Superior temporal gyrus (tissue), 1 donor: ENCODE measurements around the gene PGA5.

ENCODE experiments used
- DNase-seq: peaks from one replicate; pipeline ENCODE4 v3.0.0-alpha.2; 2016; ENCODE audit errors: extremely low spot score

PGA5 gene

GRCh38 chr11:61293867-61294716, 53.1 kb downstream of the PGA5 start:
- DNase-seq, result no peak

GRCh38 chr11:61294717-61295595, 54.0 kb downstream of the PGA5 start, which contains the start of gene VWCE:
VWCE (minus strand) TSS chr11:61295316; CDS start chr11:61295037, 279 bp downstream.
- DNase-seq, result peak; percentile 41

GRCh38 chr11:61295596-61295926, 54.6 kb downstream of the PGA5 start:
- no peak for DNase-seq

- no peak for DNase-seq
Observed at GRCh38 chr11:61297341-61297740, 56.4 kb downstream of the PGA5 start.

- peak; percentile 59 for DNase-seq
Observed at GRCh38 chr11:61297746-61298145, 56.8 kb downstream of the PGA5 start.

GRCh38 chr11:61298663-61299244, 57.8 kb downstream of the PGA5 start:
- no peak for DNase-seq
